VCaP (cell line): ENCODE results near the gene ARHGEF4.

Source experiments
- H3K27ac ChIP-seq: fragments of 450-650 bp; 2 replicates; pipeline ENCODE4 v1.5.1; 2017
- CTCF ChIP-seq: fragments of 450-650 bp; conservative IDR thresholded peaks from 2 replicates; pipeline ENCODE4 v1.5.1; 2017; ENCODE audit warnings: mild to moderate bottlenecking, moderate library complexity

ARHGEF4 gene

DNA sequence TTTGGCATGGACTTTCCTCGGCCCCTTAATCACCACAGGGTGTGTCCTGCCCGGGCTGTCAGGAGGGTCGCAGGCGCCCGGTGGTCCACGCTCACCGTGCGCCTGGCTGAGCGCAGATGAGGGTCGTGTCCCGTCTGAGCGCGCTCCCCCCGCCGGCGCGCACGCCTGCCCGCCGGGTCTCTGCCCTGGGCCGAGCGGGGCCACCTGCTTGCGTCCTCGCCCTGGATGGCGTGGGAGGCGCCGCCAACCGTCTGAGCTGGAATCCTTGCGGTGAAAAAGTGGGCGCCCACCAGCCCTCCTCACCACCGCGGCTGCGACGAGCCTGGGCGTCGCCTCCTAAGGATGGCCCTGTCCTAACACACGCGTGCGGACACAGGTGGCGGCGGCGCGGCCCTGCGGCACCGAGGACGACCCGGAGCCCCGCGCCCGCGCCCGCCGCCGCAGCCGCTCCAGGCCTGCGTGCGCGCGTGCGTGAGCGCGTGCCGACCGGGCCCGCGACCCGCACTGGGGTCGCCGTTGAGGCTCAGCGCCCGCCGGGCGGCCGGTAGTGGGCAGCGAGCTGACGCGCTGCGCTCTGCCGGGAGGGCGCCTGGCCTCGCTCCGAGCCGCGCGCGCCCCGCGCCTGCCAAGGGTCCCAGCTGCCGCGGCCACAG, 126.6 kb downstream of the ARHGEF4 start:
- no peak for TF ChIP-seq CTCF
- peak overlapping the region; percentile 38; the same call in 1 of the 2 replicates for H3K27ac ChIP-seq

- peak overlapping the region; percentile 38 for H3K27ac ChIP-seq
- peak; percentile 89 for TF ChIP-seq CTCF
These were observed 127.4 kb downstream of the ARHGEF4 start for GRCh38 chr2:130963849-130964793.

GRCh38 chr2:130964931-130965330, 128.2 kb downstream of the ARHGEF4 start:
- no peak; the same call in 1 of the 2 replicates for TF ChIP-seq CTCF
- no peak overlapping the region for H3K27ac ChIP-seq

DNA sequence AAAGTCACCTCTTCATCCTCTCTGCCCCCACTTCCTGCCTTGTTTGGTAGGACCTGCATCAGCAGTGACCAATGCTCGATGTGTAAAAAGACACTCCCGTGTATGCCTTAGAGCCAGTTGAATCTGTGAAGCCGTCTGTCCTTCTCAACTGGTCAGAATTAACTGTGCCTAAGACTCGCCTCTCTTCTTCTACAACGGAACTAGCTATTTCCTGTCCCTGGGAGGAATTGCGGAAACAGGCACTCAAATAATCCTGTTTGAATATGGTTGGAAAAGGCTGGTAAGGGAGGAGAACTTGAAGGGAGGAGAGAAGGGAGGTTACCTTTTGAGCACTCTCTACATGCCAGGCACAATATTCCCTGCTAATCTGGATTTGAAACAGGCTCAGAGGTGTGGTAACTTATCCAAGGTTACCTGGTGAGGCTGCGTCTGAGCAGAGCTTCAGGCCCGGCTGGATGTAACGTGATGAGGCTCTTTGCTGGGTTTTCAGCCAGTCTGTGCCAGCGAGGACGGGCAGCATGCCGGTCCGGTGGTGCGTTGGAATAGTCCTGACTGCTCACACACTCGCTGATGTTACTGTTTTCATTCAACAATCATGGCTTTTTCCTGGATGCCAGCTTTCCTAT, 129.5 kb downstream of the ARHGEF4 start:
- H3K27ac ChIP-seq = no peak overlapping the region
- TF ChIP-seq CTCF = no peak

- TF ChIP-seq CTCF = no peak
- no peak overlapping the region for H3K27ac ChIP-seq
These were observed 130.2 kb downstream of the ARHGEF4 start for GRCh38 chr2:130966775-130967490.

DNA sequence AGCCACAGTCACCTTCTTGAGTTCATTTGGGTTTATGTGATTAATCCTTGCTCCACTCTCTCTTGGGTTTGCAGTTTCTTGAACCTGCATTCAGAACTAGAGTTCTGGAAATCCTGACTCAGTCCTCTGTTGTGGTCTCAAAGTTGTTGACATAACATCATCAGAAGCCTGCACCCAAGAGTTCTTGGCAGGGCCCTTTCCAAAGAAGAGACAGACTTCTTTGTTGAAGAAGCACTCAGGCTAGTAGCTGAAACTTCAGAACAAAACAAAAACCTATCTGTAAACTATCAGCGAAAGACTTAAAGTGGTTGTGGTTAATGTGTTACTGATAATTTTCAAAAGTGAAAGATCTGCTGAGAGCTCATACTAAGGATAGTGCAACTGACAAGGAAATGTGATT, 135.7 kb downstream of the ARHGEF4 start:
- no peak overlapping the region for H3K27ac ChIP-seq
- no peak for TF ChIP-seq CTCF
